ENCODE results near the gene PDE6H.

Gene PDE6H

DNA sequence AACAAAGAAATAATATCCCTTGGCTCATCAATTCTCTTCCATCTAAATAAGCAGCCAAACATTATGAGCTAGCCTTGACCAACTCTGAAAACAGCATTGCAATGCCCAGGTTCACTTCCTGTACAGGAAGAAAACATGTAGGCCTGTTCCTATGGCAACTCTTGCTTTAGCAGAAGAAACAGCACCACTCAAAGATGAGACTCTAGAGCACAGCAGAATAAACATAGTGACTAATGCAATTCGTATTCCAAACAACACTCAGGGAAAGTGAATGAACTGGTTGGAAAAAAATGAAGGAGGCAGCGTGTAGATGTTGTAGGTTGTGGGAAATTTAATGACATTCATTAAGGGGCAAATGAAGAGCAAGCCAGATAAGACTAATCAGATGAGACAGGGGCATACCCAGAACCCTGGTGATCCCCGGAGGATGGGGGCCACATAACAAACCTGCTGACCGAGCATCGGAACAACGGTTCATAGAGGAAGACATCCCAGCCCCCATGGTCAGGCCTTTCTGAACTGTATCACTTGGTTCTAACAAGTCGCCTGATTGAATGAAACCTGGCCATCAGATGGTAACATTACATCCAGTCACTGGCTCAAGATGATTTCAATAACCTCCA, 20.4 kb upstream of the PDE6H start:
- DNase-seq = peak; percentile 33

DNA sequence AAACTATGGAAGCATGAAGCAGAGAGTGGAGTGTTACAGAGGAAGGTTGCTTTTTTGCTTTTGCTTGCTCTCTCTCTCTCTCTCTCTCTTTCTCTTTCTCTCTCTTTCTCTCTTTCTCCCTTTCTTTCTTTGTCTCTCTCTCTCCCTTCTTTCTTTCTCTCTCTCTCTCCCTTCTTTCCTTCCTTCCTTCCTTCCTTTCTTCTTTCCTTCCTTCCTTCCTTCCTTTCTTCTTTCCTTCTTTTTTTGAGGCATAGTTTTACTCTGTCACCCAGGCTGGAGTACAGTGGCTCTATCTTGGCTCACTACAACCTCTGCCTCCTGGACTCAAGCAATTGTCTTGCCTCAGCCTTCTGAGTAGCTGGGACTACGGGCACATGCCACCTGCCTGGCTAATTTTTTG, 19.1 kb upstream of the PDE6H start:
- no peak for DNase-seq

DNA sequence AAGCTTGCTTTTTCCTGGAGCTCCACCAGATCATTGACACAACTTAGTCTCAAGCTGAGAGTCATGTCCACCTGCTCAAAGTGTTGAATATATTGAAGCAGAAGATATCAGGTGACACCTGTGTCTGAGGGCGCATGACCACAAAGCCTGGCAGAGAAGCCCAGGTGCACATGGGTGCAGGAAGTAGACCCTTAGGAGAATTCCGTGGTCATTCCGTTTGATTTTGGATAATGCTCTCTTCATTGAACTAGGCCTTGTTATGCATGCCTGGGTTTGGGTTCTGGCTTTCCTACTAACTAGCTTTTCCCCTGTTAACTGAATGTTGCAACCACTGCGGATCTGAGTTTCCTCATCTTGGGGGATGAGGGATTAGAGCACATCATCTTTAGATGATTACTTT, 18.6 kb upstream of the PDE6H start:
- no peak for DNase-seq

DNA sequence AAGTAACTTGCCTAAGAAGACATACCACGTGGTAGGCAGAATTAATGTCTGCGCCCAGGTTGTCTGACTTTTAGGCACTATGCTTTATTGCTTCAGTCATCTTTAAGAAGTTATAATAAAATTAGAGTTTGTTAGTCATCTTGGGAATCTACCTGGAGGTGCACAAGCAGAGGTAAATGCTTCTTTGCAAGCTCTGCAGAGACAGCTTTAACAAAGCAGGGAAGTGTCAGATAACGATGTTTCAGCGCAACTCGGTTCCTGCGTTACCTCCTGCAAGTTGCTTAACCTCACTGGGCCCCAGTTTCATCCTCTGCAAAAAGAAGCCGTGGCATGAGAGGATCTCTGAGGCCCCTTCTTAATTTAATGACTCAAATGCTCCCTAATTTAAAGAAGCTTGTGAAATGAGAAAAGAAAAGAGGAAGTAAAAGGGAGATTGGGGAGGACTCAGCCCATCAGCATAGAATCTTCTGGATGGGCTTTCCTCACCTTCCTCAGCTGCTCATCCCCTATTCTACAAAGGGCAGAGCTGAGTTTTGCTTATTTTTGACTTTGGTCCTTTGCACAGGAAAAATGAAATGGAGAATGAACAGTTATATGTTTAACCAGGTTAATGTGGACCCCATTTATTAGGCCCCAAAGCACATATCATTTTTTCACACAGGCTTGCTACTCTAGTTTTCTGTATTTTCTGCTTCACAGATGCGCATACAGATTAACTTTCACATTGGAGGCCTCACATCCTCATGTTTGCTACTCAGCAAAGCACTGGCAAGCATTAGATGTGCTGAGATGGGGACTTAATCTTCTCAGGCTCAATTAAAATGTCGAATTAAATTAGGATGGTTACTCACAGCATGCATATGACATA, 16.6 kb upstream of the PDE6H start:
- DNase-seq = no peak

DNA sequence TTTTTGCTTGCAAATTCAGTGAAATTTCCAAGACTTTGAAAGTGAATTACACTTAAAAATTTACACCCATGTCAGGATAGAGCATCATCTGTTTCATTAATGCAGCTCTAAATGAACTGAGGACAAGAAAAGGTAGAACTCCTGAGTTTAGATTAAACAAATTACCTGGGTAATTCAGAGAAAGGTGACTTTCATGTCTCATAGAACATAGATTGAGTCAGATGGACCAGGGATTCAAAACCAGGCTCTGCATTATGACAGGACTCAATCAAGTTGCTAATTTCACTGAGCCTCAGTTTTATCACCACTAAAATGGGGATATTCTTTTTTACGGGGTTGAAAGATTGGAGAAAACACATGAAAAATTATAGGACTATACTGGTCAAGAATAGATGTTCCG, 15.9 kb upstream of the PDE6H start:
- DNase-seq = no peak

DNA sequence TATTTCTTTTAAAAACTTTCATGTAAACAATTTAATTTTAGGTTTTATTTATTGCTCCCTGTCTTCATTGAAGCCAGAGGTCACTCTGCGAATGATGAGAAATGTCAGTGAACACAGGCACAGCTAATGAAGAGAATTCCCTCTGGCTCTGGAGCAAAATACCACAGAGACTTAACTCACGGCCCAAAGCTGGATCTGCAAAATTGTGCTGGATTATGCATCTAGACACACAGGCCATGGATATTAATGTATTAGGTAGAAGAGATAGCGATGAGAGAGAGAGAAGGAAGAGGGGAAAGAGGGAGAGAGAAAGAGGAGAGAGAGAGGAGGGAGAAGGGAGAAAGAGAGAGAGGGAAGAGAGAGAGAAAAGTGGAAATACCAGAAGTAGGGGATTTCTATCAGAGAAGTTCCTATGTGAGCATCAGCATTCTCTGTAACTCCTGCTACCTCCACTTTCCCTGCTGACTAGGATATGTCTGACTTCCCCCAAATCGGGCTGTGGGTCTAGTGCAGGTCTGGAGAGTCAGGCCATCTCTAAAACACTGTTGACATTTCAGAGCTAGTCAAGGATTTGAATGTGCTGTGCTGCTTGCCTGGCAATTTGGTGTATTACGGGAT, 15.2 kb upstream of the PDE6H start:
- no peak for DNase-seq

- no peak for DNase-seq
These were observed 14.3 kb upstream of the PDE6H start for GRCh38 chr12:14958361-14959125.

GRCh38 chr12:14959126-14959440, 13.8 kb upstream of the PDE6H start:
- no peak for DNase-seq

- DNase-seq = no peak
These were observed 13.4 kb upstream of the PDE6H start for GRCh38 chr12:14959463-14959862.

GRCh38 chr12:14959916-14960496, 12.8 kb upstream of the PDE6H start:
- no peak for DNase-seq

GRCh38 chr12:14960548-14961465, 12.0 kb upstream of the PDE6H start:
- peak; percentile 54 for DNase-seq

DNA sequence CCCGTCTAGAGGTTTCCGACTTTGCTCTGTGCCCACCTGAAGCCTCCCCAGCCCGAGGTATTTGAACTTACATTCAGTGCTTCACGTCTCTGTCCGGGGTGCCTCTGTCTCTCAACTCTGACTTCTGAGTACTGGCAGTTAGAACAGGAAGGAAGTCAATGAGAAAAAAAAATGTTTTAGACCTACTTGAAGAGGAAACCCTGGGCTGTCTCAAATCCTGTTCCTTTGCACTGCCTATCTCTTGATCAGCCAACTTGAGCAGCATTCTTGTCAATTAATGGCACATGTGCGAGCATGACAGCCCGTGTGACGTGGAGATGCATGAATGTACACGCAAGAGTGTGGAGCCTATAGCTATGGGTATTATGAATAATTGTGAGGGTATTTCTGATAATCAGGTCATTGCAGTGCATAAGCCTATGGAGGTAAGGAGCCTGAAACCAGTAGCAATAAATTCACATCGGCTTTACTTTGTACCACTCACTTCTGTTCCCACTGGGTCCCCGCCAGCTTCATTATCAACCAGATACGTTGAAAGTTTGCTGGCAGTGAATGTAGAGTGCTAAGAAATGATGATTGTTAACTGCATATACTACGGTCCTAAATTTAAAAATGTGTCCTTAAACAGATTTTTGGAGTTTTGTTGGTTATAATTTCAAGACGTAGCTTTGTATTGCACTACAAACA, 11.2 kb upstream of the PDE6H start, which contains the start of gene ARHGDIB:
TSS of gene ARHGDIB (minus strand) at position 136 of the 687 bp plus-strand sequence. CDS start 10,889 bp downstream, outside the sequence.
- DNase-seq = peak; percentile 68

GRCh38 chr12:14962153-14962539, 10.7 kb upstream of the PDE6H start:
- DNase-seq = no peak

GRCh38 chr12:14962797-14963196, 10.0 kb upstream of the PDE6H start:
- DNase-seq = no peak

DNA sequence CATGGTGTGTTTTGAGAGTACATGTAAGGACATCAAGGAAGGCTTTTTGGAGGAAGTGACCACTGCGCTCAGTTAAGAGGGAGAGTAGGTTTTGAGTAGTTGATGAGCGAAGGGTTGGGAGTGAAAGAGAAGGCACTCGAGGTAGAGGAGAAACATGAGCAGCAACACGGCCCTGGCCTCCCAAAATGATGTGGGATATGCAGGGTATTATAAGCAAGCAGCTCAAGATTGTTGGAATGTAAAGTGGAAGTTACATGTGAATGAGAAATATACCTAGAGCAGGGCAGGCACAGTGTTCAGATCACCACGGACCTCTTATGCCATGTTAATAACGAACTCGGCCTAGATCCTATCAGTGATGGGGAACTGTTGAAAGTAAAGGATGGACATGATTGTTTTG, 9.3 kb upstream of the PDE6H start:
- no peak for DNase-seq

- DNase-seq = no peak
These were observed 8.4 kb upstream of the PDE6H start for GRCh38 chr12:14964406-14964805.

DNA sequence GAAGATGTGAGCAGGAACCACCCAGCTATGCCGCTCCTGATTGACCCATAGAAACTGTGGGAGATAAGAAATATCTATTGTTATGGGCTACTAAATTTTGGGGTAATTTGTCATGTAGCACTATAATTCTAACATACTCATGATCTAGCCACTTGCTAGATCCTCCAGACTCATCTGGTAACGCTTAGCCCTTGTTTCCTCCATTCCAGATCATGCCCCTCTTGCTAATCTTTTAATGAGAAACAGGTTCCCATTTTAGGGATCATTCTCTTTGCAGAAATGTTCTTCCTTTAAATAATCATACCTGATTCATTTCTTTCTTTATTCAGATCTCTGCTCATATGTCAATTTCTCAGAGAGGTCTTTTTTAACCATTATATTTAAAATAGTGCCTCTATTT, 7.6 kb upstream of the PDE6H start:
- DNase-seq = no peak

- DNase-seq = no peak
These were observed 4.4 kb upstream of the PDE6H start for GRCh38 chr12:14968478-14968877.

GRCh38 chr12:14970473-14970872, 2.4 kb upstream of the PDE6H start:
- DNase-seq = no peak

- DNase-seq = no peak
These were observed 1.8 kb downstream of the PDE6H start for GRCh38 chr12:14974633-14975032.

GRCh38 chr12:14975457-14975856, 2.6 kb downstream of the PDE6H start:
- DNase-seq = no peak
